ENCODE measurements around the gene TP53I13. TPM values are rescaled to one million over a fixed set of nuclear protein-coding genes. Genes with fewer than 3 reads are reported as not detected.
A peak's percentile ranks its signal among the peaks of the same experiment; 100 is the strongest.

Gene TP53I13
- total RNA-seq, 3 donors from 2014 or later: 43.9 to 75.4 (median 46.9) TPM

DNA sequence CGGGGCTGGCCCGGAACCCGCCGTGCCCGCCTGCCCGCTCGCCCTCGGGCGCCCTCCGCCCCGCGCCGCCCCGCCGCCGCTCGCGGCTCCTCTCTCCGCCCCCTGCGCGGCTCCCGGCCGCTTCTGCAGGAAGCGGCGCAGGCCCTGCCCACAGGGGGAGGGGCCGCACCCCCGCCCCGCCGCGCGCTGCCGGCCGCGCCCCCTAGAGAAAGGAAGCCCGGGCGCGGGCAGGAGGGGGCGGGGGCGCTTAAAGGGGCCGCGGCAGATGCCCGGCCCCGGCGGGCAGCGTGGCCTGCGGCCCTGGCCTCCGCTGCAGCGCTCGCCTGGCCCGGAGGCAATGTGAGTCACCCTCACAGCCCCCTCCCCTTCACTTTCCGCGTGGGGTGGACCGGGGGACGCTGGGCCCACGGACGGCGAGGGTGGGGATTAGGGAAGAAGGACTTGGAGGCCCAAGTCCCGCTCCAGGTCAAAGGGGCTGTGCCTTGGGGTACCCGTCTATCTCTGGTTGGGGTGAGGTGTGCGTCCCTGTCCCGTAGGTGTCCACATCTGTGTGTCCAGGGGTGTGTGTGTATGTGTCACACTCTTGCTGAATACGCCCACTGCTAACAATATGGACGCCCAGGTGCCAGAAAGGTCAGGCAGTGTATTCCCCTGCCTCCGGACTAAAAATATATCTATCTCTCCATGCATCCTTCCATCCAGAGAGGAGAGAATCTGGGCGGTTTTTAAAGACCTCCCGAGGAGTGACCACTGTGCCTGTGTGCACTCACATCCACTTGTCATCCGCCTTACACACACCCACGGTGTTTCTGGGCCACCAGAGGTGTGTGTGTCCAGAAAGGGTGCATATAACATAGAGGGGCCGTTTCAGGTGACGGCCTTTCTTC lies 21.3 kb downstream of the TP53I13 start, which contains the start of gene GIT1:
Gene GIT1 (minus strand): TSS at position 125 of the 887 bp plus-strand sequence. CDS start 270 bp downstream, outside the sequence.
- no peaks in the 10 kb centered on the region for H3K9me3 ChIP-seq
- TF ChIP-seq CTCF (IDR thresholded peaks at IDR 0.05): no peak
- peaks cover 48% of the 10 kb centered on the region for H3K4me1 ChIP-seq (ENCODE audit: low read depth)
- intact Hi-C loops (cut with DNase I, micrococcal nuclease): no loop called here
- peak; percentile 90 to 92 (median 90) for DNase-seq
- peak; percentile 84 for ATAC-seq
- peak within 1 kb of the TSS; percentile 68 for H3K4me3 ChIP-seq
- H3K36me3 ChIP-seq (ENCODE audit: low read depth): no peaks in the 10 kb centered on the region

GRCh38 chr17:29590411-29591145 lies 22.1 kb downstream of the TP53I13 start:
- Histone ChIP-seq H3K9me3 (no peaks in the 10 kb centered on the region), H3K36me3 (ENCODE audit: low read depth) (no peaks in the 10 kb centered on the region), H3K4me1 (ENCODE audit: low read depth) (peaks cover 48% of the 10 kb centered on the region), H3K4me3 (no peak overlapping the region)
- intact Hi-C loops (cut with DNase I, micrococcal nuclease): no loop called here
- ATAC-seq (no peak), DNase-seq (peak; percentile 28 to 65 (median 52))
- TF ChIP-seq CTCF (IDR thresholded peaks at IDR 0.05): no peak

- Histone ChIP-seq H3K9me3 (no peaks in the 10 kb centered on the region), H3K4me3 (no peak overlapping the region), H3K4me1 (ENCODE audit: low read depth) (peaks cover 48% of the 10 kb centered on the region), H3K36me3 (ENCODE audit: low read depth) (no peaks in the 10 kb centered on the region)
- ATAC-seq (no peak), DNase-seq (peak; percentile 41 to 75 (median 64))
- intact Hi-C loops (cut with DNase I, micrococcal nuclease): no loop called here
- no peak for TF ChIP-seq CTCF (IDR thresholded peaks at IDR 0.05)
Measured at GRCh38 chr17:29591146-29591736, 22.7 kb downstream of the TP53I13 start.

DNA sequence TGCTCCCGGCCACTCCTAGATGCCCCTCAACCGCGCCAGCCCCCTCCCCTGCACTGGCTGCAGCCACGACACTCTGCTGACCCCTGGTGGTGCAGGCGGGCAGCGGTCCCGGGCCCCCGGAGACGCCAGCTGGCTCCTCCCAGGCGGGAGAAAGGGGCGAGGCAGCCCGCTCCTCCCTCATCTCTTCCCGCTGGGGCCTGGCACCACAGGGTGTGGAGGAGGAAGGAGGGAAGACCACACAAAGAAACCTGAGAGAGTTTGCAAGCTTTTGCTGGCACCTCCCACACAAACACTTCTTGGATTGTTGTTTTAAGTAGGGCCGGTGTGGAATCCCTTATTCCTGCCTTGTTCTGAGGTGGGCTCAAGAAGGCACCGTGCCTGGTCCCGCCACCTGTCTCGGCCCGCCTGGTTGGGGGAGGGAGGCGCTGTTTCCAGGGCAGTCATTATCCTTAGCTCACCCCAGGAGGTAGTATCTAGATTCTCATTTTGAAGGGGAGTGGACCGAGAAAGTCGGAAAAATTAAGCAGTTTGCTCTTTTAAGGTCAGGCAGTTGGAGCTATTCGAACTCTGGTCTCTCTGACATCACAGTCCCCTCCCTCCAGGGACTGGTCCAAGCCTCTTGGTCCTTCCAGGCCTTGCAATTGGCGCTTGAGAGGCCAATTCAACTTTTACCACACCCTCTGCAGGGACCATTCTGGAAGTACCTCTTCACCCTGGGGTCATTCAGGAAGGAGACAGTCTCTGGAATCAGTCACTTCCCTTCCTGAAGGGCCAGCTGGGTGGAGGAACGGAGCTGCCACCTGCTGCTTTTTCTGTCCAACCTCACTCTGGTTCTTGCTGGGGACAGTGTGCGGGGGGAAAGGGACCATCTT lies 23.5 kb downstream of the TP53I13 start:
- Histone ChIP-seq H3K36me3 (ENCODE audit: low read depth) (no peaks in the 10 kb centered on the region), H3K4me1 (ENCODE audit: low read depth) (peaks cover 48% of the 10 kb centered on the region), H3K4me3 (no peak overlapping the region), H3K9me3 (no peaks in the 10 kb centered on the region)
- intact Hi-C loops (cut with DNase I, micrococcal nuclease): no loop called here
- TF ChIP-seq CTCF (IDR thresholded peaks at IDR 0.05): peak; percentile 99
- DNase-seq (peak; percentile 93 to 96 (median 94)), ATAC-seq (peak; percentile 81)

Measured in mucosa of descending colon (tissue), 3 donors.